DOHH2 (cell line): Measurements from ENCODE around the gene IGSF6.

Experiments used
- CTCF ChIP-seq: fragments of 200-600 bp; sonication (generic); IDR thresholded peaks from one replicate; pipeline ENCODE4 v1.5.1; 2014; ENCODE audit warnings: antibody characterized with exemption, mild to moderate bottlenecking, low read depth, low read length; ENCODE audit not compliant: poor library complexity, severe bottlenecking
- EZH2phosphoT487 ChIP-seq: fragments of 200-600 bp; sonication (generic); IDR thresholded peaks from 2 replicates; pipeline ENCODE4 v1.6.1; 2017; ENCODE audit warnings: borderline replicate concordance, mild to moderate bottlenecking, antibody characterized with exemption, low read length, moderate library complexity, mixed read lengths

GRCh38 chr16:21611198-21611555 lies 41.2 kb downstream of the IGSF6 start:
- TF ChIP-seq CTCF, result no peak
- no peak for TF ChIP-seq EZH2phosphoT487
